Neural cell (in vitro differentiated cells): ENCODE results near the gene CBFA2T3. TPM values are rescaled to one million over a fixed set of nuclear protein-coding genes. Genes with fewer than 3 reads are reported as not detected.

Experiments
- H2AFZ ChIP-seq: fragments of 200-600, 300-800 bp; sonication (generic), shearing (Covaris generic); 2 replicates; pipeline ENCODE4 v1.6.0; 2014; ENCODE audit warnings: low read depth, mild to moderate bottlenecking, antibody characterized with exemption, low read length, moderate library complexity
- H3F3A ChIP-seq: fragments of 200-600 bp; shearing (Covaris generic); 2 replicates; pipeline ENCODE4 v1.6.1; 2016; ENCODE audit warnings: mild to moderate bottlenecking, moderate library complexity, mixed read lengths, antibody characterized with exemption, low read length; ENCODE audit not compliant: insufficient read depth, poor library complexity, severe bottlenecking
- H3K27ac ChIP-seq: fragments of 200-600, 300-800 bp; sonication (generic), shearing (Covaris generic); 2 replicates; pipeline ENCODE4 v1.5.1; 2014; ENCODE audit warnings: mild to moderate bottlenecking, low read length, moderate library complexity
- H3K27me3 ChIP-seq: fragments of 300-800, 200-600 bp; sonication (generic), shearing (Covaris generic); 2 replicates; pipeline ENCODE4 v1.6.0; 2014; ENCODE audit warnings: mild to moderate bottlenecking, low read depth, low read length, moderate library complexity; ENCODE audit not compliant: insufficient read depth
- H3K36me3 ChIP-seq: fragments of 300-800, 200-600 bp; sonication (generic), shearing (Covaris generic); 2 replicates; pipeline ENCODE4 v1.5.1; 2014; ENCODE audit warnings: mild to moderate bottlenecking, antibody characterized with exemption, low read length, moderate library complexity; ENCODE audit not compliant: insufficient read depth
- H3K4me2 ChIP-seq: fragments of 300-800, 200-600 bp; sonication (generic), shearing (Covaris generic); 2 replicates; pipeline ENCODE4 v1.6.0; 2014; ENCODE audit warnings: mild to moderate bottlenecking, low read length
- H3K4me3 ChIP-seq: fragments of 300-800, 200-600 bp; sonication (generic), shearing (Covaris generic); 2 replicates; pipeline ENCODE4 v1.5.1; 2014; ENCODE audit warnings: mild to moderate bottlenecking, low read length, moderate library complexity
- H3K79me2 ChIP-seq: fragments of 200-600 bp; shearing (Covaris generic); replicated peaks from 2 replicates; pipeline ENCODE4 v1.6.0; 2014; ENCODE audit warnings: mild to moderate bottlenecking, low read length, moderate library complexity; ENCODE audit not compliant: insufficient read depth
- H3K9ac ChIP-seq: fragments of 300-800, 200-600 bp; sonication (generic), shearing (Covaris generic); 2 replicates; pipeline ENCODE4 v1.6.1; 2016; ENCODE audit warnings: mild to moderate bottlenecking, low read length, mixed read lengths
- H3K9me2 ChIP-seq: fragments of 200-600 bp; shearing (Covaris generic); 2 replicates; pipeline ENCODE4 v1.6.1; 2016; ENCODE audit warnings: mild to moderate bottlenecking, low read length, mixed read lengths; ENCODE audit not compliant: insufficient read depth
- H3K9me3 ChIP-seq: fragments of 200-600, 300-800 bp; sonication (generic), shearing (Covaris generic); 2 replicates; pipeline ENCODE4 v1.6.1; 2016; ENCODE audit warnings: mild to moderate bottlenecking, mixed run types, low read length, moderate library complexity, mixed read lengths
- H4K20me1 ChIP-seq: fragments of 200-600 bp; shearing (Covaris generic); 2 replicates; pipeline ENCODE4 v1.6.1; 2016; ENCODE audit warnings: mild to moderate bottlenecking, mixed run types; ENCODE audit not compliant: insufficient read depth
- EP300 ChIP-seq: fragments of 450-650 bp; conservative IDR thresholded peaks from 2 replicates; pipeline ENCODE4 v1.6.1; 2014; ENCODE audit warnings: antibody characterized with exemption, mild to moderate bottlenecking, moderate library complexity; ENCODE audit not compliant: poor library complexity, severe bottlenecking
- EZH2 ChIP-seq: fragments of 200-600, 300-800 bp; shearing (Covaris generic), sonication (generic); IDR thresholded peaks from 2 replicates; pipeline ENCODE4 v1.6.1; 2014; ENCODE audit warnings: antibody characterized with exemption, low read length, borderline replicate concordance, mild to moderate bottlenecking; ENCODE audit not compliant: insufficient read depth, poor library complexity, severe bottlenecking
- MXI1 ChIP-seq: fragments of 450-650 bp; conservative IDR thresholded peaks from 2 replicates; pipeline ENCODE4 v1.6.1; 2014; ENCODE audit warnings: antibody characterized with exemption, mild to moderate bottlenecking; ENCODE audit not compliant: poor library complexity, severe bottlenecking
- POLR2AphosphoS5 ChIP-seq: IDR thresholded peaks from 2 replicates; pipeline ENCODE4 v1.6.1; 2012
- RAD21 ChIP-seq: fragments of 450-650 bp; conservative IDR thresholded peaks from 2 replicates; pipeline ENCODE4 v1.6.1; 2014; ENCODE audit warnings: antibody characterized with exemption, mild to moderate bottlenecking, moderate library complexity
- SMC3 ChIP-seq: fragments of 450-650 bp; conservative IDR thresholded peaks from 2 replicates; pipeline ENCODE4 v1.6.1; 2014; ENCODE audit warnings: antibody characterized with exemption, mild to moderate bottlenecking, moderate library complexity; ENCODE audit not compliant: poor library complexity
- TAF1 ChIP-seq: IDR thresholded peaks from 2 replicates; pipeline ENCODE4 v1.6.1; 2012; ENCODE audit warnings: low read depth
- polyA plus RNA-seq: library from polyadenylated mRNA; depleted of rRNA; stranded (reverse); fragments of >200 nt; gene quantifications from 2 replicates; pipeline ENCODE4 v1.2.3, GENCODE V29; 2014
- TF ChIP-seq, protein P1 (sequence below): IDR thresholded peaks from 2 replicates; pipeline ENCODE4 v1.6.1; 2012; ENCODE audit warnings: borderline replicate concordance
- TF ChIP-seq, protein P2 (sequence below): fragments of 450-650 bp; IDR thresholded peaks from 2 replicates; pipeline ENCODE4 v1.5.1; 2014; ENCODE audit warnings: antibody characterized with exemption, mild to moderate bottlenecking, moderate library complexity; ENCODE audit not compliant: poor library complexity, severe bottlenecking

The CBFA2T3 gene
- polyA plus RNA-seq, 1 donor from 2014 or later: 2.1 TPM

DNA sequence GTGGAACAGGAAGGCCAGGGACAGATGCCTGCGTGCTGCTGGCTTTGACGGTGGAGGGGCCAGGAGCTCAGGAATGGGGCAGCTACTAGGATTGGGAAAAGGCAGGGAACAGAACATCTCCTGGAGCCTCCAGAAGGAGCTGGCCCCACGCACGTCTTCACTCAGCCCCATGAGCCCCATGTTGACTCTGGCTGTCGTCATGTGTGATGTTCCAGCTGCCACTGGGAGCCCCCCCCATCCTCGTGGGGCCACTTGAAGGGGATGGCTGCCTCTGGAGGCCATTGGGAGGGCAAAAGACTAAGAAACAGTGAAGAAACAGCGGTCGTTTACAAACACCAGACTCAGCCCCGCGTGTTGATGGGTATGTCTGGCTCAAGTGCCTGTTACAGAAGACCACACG is 146.7 kb downstream of the CBFA2T3 start:
- Histone ChIP-seq H3K79me2 (no peaks in the 10 kb centered on the region), H3K4me2 (no peak overlapping the region), H3K9ac (no peak overlapping the region), H3K27ac (no peak overlapping the region), H3F3A (no peaks in the 10 kb centered on the region), H3K9me3 (no peaks in the 10 kb centered on the region), H3K27me3 (no peaks in the 10 kb centered on the region), H3K9me2 (no peaks in the 10 kb centered on the region), H3K4me3 (no peak overlapping the region), H2AFZ (no peak overlapping the region), H4K20me1 (no peaks in the 10 kb centered on the region), H3K36me3 (no peaks in the 10 kb centered on the region)
- TF ChIP-seq EP300 (no peak), MXI1 (no peak), EZH2 (no peak), POLR2AphosphoS5 (no peak), SMC3 (no peak), TAF1 (no peak), RAD21 (no peak)
- TF ChIP-seq, protein P1, sequence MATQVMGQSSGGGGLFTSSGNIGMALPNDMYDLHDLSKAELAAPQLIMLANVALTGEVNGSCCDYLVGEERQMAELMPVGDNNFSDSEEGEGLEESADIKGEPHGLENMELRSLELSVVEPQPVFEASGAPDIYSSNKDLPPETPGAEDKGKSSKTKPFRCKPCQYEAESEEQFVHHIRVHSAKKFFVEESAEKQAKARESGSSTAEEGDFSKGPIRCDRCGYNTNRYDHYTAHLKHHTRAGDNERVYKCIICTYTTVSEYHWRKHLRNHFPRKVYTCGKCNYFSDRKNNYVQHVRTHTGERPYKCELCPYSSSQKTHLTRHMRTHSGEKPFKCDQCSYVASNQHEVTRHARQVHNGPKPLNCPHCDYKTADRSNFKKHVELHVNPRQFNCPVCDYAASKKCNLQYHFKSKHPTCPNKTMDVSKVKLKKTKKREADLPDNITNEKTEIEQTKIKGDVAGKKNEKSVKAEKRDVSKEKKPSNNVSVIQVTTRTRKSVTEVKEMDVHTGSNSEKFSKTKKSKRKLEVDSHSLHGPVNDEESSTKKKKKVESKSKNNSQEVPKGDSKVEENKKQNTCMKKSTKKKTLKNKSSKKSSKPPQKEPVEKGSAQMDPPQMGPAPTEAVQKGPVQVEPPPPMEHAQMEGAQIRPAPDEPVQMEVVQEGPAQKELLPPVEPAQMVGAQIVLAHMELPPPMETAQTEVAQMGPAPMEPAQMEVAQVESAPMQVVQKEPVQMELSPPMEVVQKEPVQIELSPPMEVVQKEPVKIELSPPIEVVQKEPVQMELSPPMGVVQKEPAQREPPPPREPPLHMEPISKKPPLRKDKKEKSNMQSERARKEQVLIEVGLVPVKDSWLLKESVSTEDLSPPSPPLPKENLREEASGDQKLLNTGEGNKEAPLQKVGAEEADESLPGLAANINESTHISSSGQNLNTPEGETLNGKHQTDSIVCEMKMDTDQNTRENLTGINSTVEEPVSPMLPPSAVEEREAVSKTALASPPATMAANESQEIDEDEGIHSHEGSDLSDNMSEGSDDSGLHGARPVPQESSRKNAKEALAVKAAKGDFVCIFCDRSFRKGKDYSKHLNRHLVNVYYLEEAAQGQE: no peak
- TF ChIP-seq, protein P2, sequence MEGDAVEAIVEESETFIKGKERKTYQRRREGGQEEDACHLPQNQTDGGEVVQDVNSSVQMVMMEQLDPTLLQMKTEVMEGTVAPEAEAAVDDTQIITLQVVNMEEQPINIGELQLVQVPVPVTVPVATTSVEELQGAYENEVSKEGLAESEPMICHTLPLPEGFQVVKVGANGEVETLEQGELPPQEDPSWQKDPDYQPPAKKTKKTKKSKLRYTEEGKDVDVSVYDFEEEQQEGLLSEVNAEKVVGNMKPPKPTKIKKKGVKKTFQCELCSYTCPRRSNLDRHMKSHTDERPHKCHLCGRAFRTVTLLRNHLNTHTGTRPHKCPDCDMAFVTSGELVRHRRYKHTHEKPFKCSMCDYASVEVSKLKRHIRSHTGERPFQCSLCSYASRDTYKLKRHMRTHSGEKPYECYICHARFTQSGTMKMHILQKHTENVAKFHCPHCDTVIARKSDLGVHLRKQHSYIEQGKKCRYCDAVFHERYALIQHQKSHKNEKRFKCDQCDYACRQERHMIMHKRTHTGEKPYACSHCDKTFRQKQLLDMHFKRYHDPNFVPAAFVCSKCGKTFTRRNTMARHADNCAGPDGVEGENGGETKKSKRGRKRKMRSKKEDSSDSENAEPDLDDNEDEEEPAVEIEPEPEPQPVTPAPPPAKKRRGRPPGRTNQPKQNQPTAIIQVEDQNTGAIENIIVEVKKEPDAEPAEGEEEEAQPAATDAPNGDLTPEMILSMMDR: no peak

DNA sequence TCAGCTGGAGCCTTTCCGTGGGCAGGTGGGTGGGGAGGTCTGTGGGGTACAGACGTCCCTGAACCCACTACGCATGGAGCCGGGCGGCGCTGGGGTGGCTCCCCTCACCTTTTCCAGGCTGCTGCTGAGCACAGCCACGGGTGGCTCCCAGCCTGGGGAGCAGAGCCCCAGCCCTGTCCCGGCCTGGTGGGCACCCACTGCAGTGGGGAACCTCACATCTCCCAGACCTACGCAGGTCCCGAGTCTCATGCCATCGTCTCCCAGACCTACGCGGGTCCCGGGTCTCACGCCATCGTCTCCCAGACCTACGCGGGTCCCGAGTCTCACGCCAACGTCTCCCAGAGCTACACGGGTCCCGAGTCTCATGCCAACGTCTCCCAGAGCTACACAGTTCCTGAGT is 148.3 kb downstream of the CBFA2T3 start:
- Histone ChIP-seq H4K20me1 (no peaks in the 10 kb centered on the region), H3K9ac (no peak overlapping the region), H3K27me3 (no peaks in the 10 kb centered on the region), H2AFZ (no peak overlapping the region), H3K27ac (no peak overlapping the region), H3K36me3 (no peaks in the 10 kb centered on the region), H3K4me3 (no peak overlapping the region), H3K79me2 (no peaks in the 10 kb centered on the region), H3K4me2 (no peak overlapping the region), H3K9me2 (no peaks in the 10 kb centered on the region), H3F3A (no peaks in the 10 kb centered on the region), H3K9me3 (no peaks in the 10 kb centered on the region)
- TF ChIP-seq, protein P1: no peak
- no peak for TF ChIP-seq EZH2
- no peak for TF ChIP-seq TAF1
- TF ChIP-seq EP300: no peak
- no peak for TF ChIP-seq SMC3
- TF ChIP-seq MXI1: no peak
- no peak for TF ChIP-seq RAD21
- TF ChIP-seq, protein P2: no peak
- TF ChIP-seq POLR2AphosphoS5: no peak
